Duodenal mucosa (tissue), 2 donors: ENCODE measurements around the gene EEF1A2.

ENCODE experiments used
- H3K27ac ChIP-seq: one replicate; pipeline ENCODE4 v1.7.0; 2013; ENCODE audit warnings: low read depth, low read length
- H3K27me3 ChIP-seq, 2 donors: one replicate each; pipeline ENCODE4 v1.7.0; 2013; ENCODE audit warnings: low read length in 2 of 2, control low read depth in 1 of 2; ENCODE audit not compliant: insufficient read depth in 2 of 2, control insufficient read depth in 1 of 2
- H3K36me3 ChIP-seq, 2 donors: one replicate each; pipeline ENCODE4 v1.7.0; 2013; ENCODE audit warnings: low read length in 2 of 2, control low read depth in 1 of 2; ENCODE audit not compliant: insufficient read depth in 2 of 2, control insufficient read depth in 1 of 2
- H3K4me1 ChIP-seq, 2 donors: one replicate each; pipeline ENCODE4 v1.7.0; 2013; ENCODE audit warnings: low read length in 2 of 2, control low read depth in 1 of 2; ENCODE audit not compliant: insufficient read depth in 2 of 2, control insufficient read depth in 1 of 2
- H3K4me3 ChIP-seq, 2 donors: one replicate each; pipeline ENCODE4 v1.7.0; 2013; ENCODE audit warnings: low read length in 2 of 2, low read depth in 1 of 2
- H3K9ac ChIP-seq, 2 donors: one replicate each; pipeline ENCODE4 v1.7.0; 2013; ENCODE audit warnings: low read length in 2 of 2, low read depth in 1 of 2
- H3K9me3 ChIP-seq, 2 donors: one replicate each; pipeline ENCODE4 v1.7.0; 2013; ENCODE audit warnings: low read length in 2 of 2, control low read depth in 1 of 2; ENCODE audit not compliant: control insufficient read depth in 1 of 2

The EEF1A2 gene

GRCh38 chr20:63507083-63507743, 8.3 kb upstream of the EEF1A2 start:
- H3K36me3 ChIP-seq: no peaks in the 10 kb centered on the region
- no peak overlapping the region for H3K4me3 ChIP-seq
- H3K9ac ChIP-seq: no peak overlapping the region
- no peak overlapping the region for H3K27ac ChIP-seq
- peaks cover 9 to 12% of the 10 kb centered on the region in 2 donors for H3K9me3 ChIP-seq
- H3K4me1 ChIP-seq: no peaks in the 10 kb centered on the region
- H3K27me3 ChIP-seq: peaks cover 9 to 13% of the 10 kb centered on the region in 2 donors

- H3K36me3 ChIP-seq: no peaks in the 10 kb centered on the region
- no peaks in the 10 kb centered on the region for H3K4me1 ChIP-seq
- H3K27me3 ChIP-seq: peaks cover 11 to 15% of the 10 kb centered on the region in 2 donors
- H3K4me3 ChIP-seq: no peak overlapping the region
- H3K27ac ChIP-seq: no peak overlapping the region
- peaks cover 9 to 12% of the 10 kb centered on the region in 2 donors for H3K9me3 ChIP-seq
- H3K9ac ChIP-seq: no peak overlapping the region
Measured at GRCh38 chr20:63505723-63506122, 6.8 kb upstream of the EEF1A2 start.

GRCh38 chr20:63505281-63505680, 6.4 kb upstream of the EEF1A2 start:
- Histone ChIP-seq H3K9ac (no peak overlapping the region), H3K27me3 (peaks cover 11 to 17% of the 10 kb centered on the region in 2 donors), H3K4me1 (no peaks in the 10 kb centered on the region), H3K36me3 (no peaks in the 10 kb centered on the region), H3K4me3 (no peak overlapping the region), H3K27ac (no peak overlapping the region), H3K9me3 (peaks cover 9 to 12% of the 10 kb centered on the region in 2 donors)

- Histone ChIP-seq H3K27ac (no peak overlapping the region), H3K9me3 (peaks cover 9 to 12% of the 10 kb centered on the region in 2 donors), H3K9ac (no peak overlapping the region), H3K4me1 (no peaks in the 10 kb centered on the region), H3K36me3 (no peaks in the 10 kb centered on the region), H3K4me3 (no peak overlapping the region), H3K27me3 (peaks cover 14 to 23% of the 10 kb centered on the region in 2 donors)
Measured at GRCh38 chr20:63504642-63505041, 5.8 kb upstream of the EEF1A2 start.

- no peak overlapping the region for H3K9ac ChIP-seq
- no peak overlapping the region for H3K4me3 ChIP-seq
- no peaks in the 10 kb centered on the region for H3K36me3 ChIP-seq
- H3K9me3 ChIP-seq: peaks cover 9 to 12% of the 10 kb centered on the region in 2 donors
- H3K27me3 ChIP-seq: peaks cover 19 to 26% of the 10 kb centered on the region in 2 donors
- no peaks in the 10 kb centered on the region for H3K4me1 ChIP-seq
- no peak overlapping the region for H3K27ac ChIP-seq
Measured at GRCh38 chr20:63503524-63503923, 4.6 kb upstream of the EEF1A2 start.

- Histone ChIP-seq H3K36me3 (no peaks in the 10 kb centered on the region), H3K4me1 (no peaks in the 10 kb centered on the region), H3K27me3 (peaks cover 19 to 32% of the 10 kb centered on the region in 2 donors), H3K27ac (no peak overlapping the region), H3K9me3 (peaks cover 9 to 12% of the 10 kb centered on the region in 2 donors), H3K4me3 (no peak overlapping the region), H3K9ac (no peak overlapping the region)
Measured at GRCh38 chr20:63502671-63503172, 3.8 kb upstream of the EEF1A2 start.

- Histone ChIP-seq H3K27ac (no peak overlapping the region), H3K27me3 (peaks cover 25 to 39% of the 10 kb centered on the region in 2 donors), H3K4me1 (no peaks in the 10 kb centered on the region), H3K36me3 (no peaks in the 10 kb centered on the region), H3K4me3 (no peak overlapping the region), H3K9ac (no peak overlapping the region), H3K9me3 (peaks cover 9 to 12% of the 10 kb centered on the region in 2 donors)
Measured at GRCh38 chr20:63501818-63502670, 3.2 kb upstream of the EEF1A2 start.

GRCh38 chr20:63500902-63501817, 2.3 kb upstream of the EEF1A2 start:
- peaks cover 9 to 12% of the 10 kb centered on the region in 2 donors for H3K9me3 ChIP-seq
- H3K4me1 ChIP-seq: peaks cover 0 to 4% of the 10 kb centered on the region in 2 donors
- H3K4me3 ChIP-seq: no peak overlapping the region
- H3K36me3 ChIP-seq: no peaks in the 10 kb centered on the region
- peaks cover 32 to 45% of the 10 kb centered on the region in 2 donors for H3K27me3 ChIP-seq
- no peak overlapping the region for H3K27ac ChIP-seq
- no peak overlapping the region for H3K9ac ChIP-seq

GRCh38 chr20:63500151-63500901, 1.4 kb upstream of the EEF1A2 start:
- peaks cover 8 to 9% of the 10 kb centered on the region in 2 donors for H3K9me3 ChIP-seq
- no peak overlapping the region for H3K4me3 ChIP-seq
- peaks cover 36 to 45% of the 10 kb centered on the region in 2 donors for H3K27me3 ChIP-seq
- peaks cover 0 to 4% of the 10 kb centered on the region in 2 donors for H3K4me1 ChIP-seq
- no peaks in the 10 kb centered on the region for H3K36me3 ChIP-seq
- H3K9ac ChIP-seq: no peak overlapping the region
- H3K27ac ChIP-seq: no peak overlapping the region
